ENCODE measurements around the gene SLC8B1. TPM values are rescaled to one million over a fixed set of nuclear protein-coding genes. Genes with fewer than 3 reads are reported as not detected.

Gene SLC8B1
- total and polyA plus RNA-seq, 9 of the 15 experiments (the other 6 are each of a cell fraction or from before 2014, with no cell fraction given), result 0.86 to 34.1 (median 18.5) TPM

DNA sequence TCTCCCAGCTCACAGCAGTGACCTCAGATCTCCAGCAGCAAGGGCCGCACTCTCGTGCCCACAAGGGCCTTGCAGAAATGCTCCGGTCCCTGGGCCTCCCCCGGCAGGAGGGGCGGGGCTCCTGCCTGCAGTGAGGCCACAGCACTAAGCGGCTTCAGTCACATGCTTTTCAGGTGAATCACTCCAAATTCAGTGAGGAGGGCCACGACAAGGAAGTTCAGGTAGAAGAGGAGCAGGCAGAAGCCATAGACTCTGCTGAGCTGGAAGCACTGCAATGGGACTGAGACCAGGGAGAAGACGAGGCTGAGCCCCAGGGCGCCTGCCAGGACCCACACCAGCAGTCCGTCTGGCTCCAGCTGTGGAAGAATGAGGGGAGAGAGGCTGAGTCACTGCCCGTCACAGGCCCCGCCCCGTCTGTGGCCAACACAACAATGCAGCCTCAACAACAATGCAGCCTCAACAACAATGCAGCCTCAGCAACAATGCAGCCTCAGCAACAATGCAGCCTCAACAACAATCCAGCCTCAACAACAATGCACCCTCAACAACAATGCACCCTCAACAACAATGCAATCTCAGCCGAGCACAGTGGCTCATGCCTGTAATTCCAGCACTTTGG lies 35.2 kb downstream of the SLC8B1 start (continued):
- TF ChIP-seq, protein P1, sequence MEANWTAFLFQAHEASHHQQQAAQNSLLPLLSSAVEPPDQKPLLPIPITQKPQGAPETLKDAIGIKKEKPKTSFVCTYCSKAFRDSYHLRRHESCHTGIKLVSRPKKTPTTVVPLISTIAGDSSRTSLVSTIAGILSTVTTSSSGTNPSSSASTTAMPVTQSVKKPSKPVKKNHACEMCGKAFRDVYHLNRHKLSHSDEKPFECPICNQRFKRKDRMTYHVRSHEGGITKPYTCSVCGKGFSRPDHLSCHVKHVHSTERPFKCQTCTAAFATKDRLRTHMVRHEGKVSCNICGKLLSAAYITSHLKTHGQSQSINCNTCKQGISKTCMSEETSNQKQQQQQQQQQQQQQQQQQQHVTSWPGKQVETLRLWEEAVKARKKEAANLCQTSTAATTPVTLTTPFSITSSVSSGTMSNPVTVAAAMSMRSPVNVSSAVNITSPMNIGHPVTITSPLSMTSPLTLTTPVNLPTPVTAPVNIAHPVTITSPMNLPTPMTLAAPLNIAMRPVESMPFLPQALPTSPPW (CRISPR knock-in tag; IDR thresholded peaks at IDR 0.05), result peak; percentile 69; the same call in 1 of the 2 replicates
- no peak for TF ChIP-seq ZFP1 (CRISPR knock-in tag; IDR thresholded peaks at IDR 0.05)
- TF ChIP-seq DDX20 (tag; IDR thresholded peaks at IDR 0.05; ENCODE audit: low read depth), result no peak
- no peak for TF ChIP-seq ZNF644 (tag; IDR thresholded peaks at IDR 0.05; ENCODE audit: low read depth)
- TF ChIP-seq GATA2 (CRISPR knock-in tag; IDR thresholded peaks at IDR 0.05), result no peak
- TF ChIP-seq, protein P2, sequence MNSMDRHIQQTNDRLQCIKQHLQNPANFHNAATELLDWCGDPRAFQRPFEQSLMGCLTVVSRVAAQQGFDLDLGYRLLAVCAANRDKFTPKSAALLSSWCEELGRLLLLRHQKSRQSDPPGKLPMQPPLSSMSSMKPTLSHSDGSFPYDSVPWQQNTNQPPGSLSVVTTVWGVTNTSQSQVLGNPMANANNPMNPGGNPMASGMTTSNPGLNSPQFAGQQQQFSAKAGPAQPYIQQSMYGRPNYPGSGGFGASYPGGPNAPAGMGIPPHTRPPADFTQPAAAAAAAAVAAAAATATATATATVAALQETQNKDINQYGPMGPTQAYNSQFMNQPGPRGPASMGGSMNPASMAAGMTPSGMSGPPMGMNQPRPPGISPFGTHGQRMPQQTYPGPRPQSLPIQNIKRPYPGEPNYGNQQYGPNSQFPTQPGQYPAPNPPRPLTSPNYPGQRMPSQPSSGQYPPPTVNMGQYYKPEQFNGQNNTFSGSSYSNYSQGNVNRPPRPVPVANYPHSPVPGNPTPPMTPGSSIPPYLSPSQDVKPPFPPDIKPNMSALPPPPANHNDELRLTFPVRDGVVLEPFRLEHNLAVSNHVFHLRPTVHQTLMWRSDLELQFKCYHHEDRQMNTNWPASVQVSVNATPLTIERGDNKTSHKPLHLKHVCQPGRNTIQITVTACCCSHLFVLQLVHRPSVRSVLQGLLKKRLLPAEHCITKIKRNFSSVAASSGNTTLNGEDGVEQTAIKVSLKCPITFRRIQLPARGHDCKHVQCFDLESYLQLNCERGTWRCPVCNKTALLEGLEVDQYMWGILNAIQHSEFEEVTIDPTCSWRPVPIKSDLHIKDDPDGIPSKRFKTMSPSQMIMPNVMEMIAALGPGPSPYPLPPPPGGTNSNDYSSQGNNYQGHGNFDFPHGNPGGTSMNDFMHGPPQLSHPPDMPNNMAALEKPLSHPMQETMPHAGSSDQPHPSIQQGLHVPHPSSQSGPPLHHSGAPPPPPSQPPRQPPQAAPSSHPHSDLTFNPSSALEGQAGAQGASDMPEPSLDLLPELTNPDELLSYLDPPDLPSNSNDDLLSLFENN (IDR thresholded peaks at IDR 0.05; ENCODE audit: low read depth in 2 of 2, low read length in 2 of 2), result no peak
- TF ChIP-seq CBX2 (IDR thresholded peaks at IDR 0.05; ENCODE audit: insufficient read depth, low read length, poor library complexity, severe bottlenecking), result no peak
- TF ChIP-seq FOXK2 (conservative IDR thresholded peaks at IDR 0.05 in 1 of 2, IDR thresholded peaks at IDR 0.05 in 1 of 2; ENCODE audit: low read depth in 2 of 2), result peak in 1 of 2 experiments; percentile 21; a peak in 1 of 4 replicates
- no peak; the same call in 1 of the 2 replicates for TF ChIP-seq CREM (IDR thresholded peaks at IDR 0.05; ENCODE audit: low read depth)
- TF ChIP-seq TRIM24 (IDR thresholded peaks at IDR 0.05), result no peak
- peak; percentile 41 to 77; a peak in 2 of 4 replicates for TF ChIP-seq MAZ (CRISPR knock-in tag; conservative IDR thresholded peaks at IDR 0.05 in 1 of 2, IDR thresholded peaks at IDR 0.05 in 1 of 2)
- peak; percentile 46; the same call in 1 of the 2 replicates for TF ChIP-seq HDAC2 (IDR thresholded peaks at IDR 0.05)
- no peak for TF ChIP-seq ZNF212 (CRISPR knock-in tag; IDR thresholded peaks at IDR 0.05)
- TF ChIP-seq NCOA2 (IDR thresholded peaks at IDR 0.05; ENCODE audit: partially characterized antibody in 2 of 2), result no peak
- no peak for TF ChIP-seq BDP1 (IDR thresholded peaks at IDR 0.05; ENCODE audit: insufficient read depth, insufficient read length)
- peak in 1 of 2 experiments; percentile 46; a peak in 1 of 4 replicates for TF ChIP-seq TEAD1 (CRISPR knock-in tag; IDR thresholded peaks at IDR 0.05)
- TF ChIP-seq GABPA (tag; conservative IDR thresholded peaks at IDR 0.05; ENCODE audit: low read depth), result no peak
- TF ChIP-seq ZNF24 (IDR thresholded peaks at IDR 0.05), result no peak
- TF ChIP-seq CBX3 (IDR thresholded peaks at IDR 0.05; ENCODE audit: borderline replicate concordance in 1 of 2, low read length in 2 of 2), result no peak
- TF ChIP-seq SREBF2 (CRISPR knock-in tag; IDR thresholded peaks at IDR 0.05), result no peak
- TF ChIP-seq ZNF583 (CRISPR knock-in tag; IDR thresholded peaks at IDR 0.05), result no peak
- TF ChIP-seq, protein P3, sequence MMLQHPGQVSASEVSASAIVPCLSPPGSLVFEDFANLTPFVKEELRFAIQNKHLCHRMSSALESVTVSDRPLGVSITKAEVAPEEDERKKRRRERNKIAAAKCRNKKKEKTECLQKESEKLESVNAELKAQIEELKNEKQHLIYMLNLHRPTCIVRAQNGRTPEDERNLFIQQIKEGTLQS (IDR thresholded peaks at IDR 0.05), result peak; percentile 74
- TF ChIP-seq, protein P3 (CRISPR knock-in tag; conservative IDR thresholded peaks at IDR 0.05), result no peak; the same call in 1 of the 2 replicates

Data from K562 (cell line).